GM21619 (cell line): ENCODE measurements around the gene UTF1.

ENCODE experiments used
- ATAC-seq: cut with Tn5 transposase; IDR thresholded peaks from one replicate; pipeline ENCODE4 v1.9.1; 2021; ENCODE audit not compliant: unreplicated experiment

UTF1 gene

DNA sequence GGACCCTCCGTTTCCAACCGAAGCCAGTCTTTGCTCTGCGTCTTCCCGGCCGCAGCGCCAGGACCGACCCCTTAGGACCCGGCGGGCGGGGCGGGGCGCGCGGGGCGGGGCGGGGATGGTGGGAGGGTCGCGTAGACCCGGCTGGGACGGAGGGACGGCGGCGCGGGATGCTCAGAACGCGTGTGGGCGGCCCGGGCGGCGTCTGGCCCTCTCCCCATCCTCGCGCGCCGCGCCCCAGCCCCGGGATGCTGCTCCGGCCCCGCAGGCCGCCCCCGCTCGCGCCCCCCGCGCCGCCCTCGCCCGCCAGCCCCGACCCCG lies at the start of gene UTF1:
Gene UTF1, plus strand, starts transcription at position 174 of the 318 bp plus-strand sequence. Its CDS starts 72 bp downstream, at position 246.
- ATAC-seq, result no peak

DNA sequence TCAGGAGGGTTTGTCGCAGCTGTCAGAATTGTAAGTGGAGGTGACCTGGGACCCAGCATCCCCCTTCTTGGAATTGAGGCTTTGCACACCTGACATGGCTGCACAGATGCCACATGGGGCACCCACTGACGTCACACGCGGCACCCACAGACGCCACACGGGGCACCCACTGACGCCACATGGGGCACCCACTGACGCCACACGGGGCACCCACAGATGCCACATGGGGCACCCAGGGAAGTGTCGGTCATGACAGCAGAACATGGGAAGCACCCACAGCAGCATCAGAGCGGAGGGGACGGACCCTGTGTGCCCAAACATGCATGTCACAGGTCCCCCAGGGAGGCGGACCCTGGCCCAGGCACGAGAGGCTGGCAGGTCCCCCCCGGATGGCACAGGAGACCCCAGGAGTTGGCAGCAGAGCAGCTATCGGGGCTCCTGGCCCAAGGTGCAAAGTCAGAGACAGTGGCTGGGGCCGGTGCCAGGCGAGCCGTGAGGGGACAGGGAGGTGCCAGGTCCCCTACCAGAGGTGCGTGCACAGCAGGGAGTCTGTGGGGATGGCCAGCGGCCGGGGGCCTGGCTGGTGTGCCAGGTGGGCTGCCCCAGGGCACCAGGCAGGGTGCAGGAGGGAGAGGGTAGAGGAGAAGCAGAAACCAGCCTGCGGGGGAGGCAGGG lies 48.9 kb upstream of the UTF1 start:
- no peak for ATAC-seq

GRCh38 chr10:133182190-133182589 lies 47.8 kb upstream of the UTF1 start:
- no peak for ATAC-seq

GRCh38 chr10:133182791-133183645 lies 47.0 kb upstream of the UTF1 start:
- no peak for ATAC-seq

DNA sequence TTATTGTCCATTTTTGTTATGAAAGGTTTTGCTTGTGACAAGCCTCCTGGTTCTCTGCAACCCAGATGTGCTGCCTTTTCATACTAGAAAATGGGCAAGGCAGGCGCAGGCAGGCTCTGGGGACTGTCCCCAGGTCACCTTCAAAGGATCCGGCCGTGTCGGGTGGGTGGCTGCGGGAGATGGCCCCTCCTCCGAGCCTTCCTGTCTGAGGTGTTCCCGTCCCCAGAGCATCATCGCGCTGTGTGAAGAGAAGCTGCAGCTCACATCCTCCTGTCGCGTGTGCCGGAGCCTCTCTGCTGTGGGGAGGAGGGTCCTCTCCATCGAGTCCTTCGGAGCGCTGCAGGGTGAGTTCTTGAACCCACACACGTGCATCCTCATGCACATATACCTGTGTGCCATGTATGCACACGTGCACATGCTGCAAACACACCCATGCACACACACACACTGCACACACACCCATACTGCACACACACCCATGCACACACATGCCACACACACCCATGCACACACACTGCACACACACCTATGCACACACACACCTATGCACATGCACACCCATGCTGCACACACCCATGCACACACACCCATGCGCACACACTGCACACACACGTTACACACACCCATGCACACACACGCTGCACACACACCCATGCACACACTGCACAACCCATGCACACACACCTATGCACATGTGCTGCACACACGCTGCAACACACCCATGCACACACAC lies 46.2 kb upstream of the UTF1 start:
- ATAC-seq, result no peak

DNA sequence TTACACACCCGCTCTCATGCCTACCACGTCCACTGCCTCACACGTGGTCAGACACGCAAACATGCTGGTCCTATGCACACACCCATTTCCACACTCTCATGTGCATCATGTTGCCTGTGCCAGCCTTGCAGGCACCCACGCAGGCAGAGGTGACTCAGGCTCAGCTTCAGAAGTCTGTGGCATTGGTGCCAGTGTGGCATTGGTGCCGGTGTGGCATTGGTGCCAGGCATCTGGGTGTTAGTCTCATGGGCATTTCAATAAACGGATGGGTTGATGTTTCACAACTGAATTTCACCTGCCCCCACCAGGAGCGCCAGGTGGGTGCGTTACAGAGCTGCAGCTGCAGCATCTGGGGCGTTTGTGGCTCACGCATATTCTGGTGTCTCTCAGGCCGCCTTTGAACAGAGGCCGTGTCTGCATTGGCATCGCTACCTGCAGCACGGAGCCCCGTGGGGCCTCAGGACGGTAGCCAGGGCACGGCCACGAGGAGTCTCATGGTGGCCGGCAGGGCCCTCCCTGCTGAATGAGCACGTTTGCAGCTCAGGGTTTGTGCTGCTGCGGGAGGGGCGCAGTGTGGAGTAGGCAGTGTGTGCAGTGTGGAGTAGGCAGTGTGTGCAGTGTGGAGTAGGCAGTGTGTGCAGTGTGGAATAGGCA lies 45.3 kb upstream of the UTF1 start:
- ATAC-seq, result no peak

- no peak for ATAC-seq
Observed at GRCh38 chr10:133185421-133185820, 44.6 kb upstream of the UTF1 start.

GRCh38 chr10:133185916-133186315 lies 44.1 kb upstream of the UTF1 start:
- ATAC-seq, result no peak

DNA sequence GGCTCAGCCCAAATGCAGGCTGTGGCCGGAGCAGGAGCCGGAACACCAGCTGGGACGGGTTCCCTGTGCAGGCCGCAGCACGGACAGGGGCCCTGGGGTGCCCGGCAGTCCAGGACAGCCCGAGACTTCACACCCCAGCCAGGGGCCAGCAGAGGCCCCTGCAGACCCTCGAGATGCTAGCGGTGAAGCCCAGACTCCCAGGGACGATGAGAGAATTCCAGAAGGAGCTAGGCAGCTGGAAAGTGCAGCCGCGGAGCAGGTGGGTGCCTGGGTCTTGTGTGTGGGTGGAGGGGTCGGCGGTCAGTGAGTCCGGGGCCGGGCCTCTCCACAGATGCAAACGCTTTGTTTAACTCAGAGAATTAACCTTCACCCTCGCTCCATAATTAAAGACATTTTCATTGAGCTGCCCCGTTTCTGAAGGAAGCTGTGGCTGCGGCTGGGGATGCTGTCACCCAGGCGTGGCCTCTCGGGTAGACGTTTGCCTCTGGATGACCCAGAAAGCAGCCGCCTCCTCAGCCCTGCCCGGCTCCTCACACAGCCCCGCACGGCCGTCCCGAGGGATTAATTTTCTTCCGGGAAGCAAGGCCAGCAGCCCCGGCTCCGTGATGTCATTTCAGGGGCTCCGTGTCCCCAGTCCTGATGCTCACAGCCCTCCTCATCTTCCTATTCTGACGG lies 43.5 kb upstream of the UTF1 start:
- ATAC-seq, result no peak

- ATAC-seq, result no peak
Observed at GRCh38 chr10:133187091-133187905, 42.7 kb upstream of the UTF1 start.

- no peak for ATAC-seq
Observed at GRCh38 chr10:133187906-133188681, 41.9 kb upstream of the UTF1 start.

DNA sequence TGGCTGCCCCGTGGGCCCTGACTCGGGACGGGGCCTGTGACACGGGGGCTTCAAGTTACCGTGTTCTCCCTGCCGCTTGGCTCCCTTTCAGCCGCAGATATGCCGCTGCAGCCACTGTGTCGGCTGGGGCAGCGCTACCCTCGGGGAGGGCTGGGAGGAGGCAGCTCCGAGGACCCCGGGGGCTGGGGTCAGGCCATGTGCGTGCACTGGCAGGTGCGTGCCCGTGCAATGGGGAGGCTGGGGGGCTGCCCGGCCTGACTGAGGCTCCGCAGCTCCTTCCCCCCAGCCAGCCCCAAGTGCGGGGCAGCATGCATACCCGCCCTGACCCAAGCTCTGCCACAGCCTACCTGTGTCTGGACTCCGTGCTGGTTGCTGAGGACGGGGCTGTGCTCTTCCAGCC lies 40.8 kb upstream of the UTF1 start:
- ATAC-seq, result no peak

DNA sequence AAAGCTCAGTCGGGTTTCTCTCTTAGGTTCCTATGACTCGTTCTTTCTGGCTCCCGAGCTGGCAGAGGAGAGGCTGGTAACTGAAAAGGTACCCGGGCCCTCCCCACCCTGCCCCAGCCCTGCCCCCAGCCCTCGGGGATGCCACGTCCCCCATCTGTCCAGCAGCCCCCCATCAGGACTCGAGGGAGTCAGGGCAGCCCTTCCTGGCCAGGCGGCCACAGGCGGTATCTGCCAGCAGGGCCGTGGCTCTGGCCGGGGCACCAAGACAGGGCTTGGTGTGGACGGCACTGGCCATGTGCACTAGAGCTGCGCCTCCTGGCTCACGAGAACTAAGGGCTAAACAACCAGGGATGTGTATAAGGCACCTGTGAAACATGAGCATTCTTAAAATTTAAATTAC lies 40.3 kb upstream of the UTF1 start:
- ATAC-seq, result no peak

- no peak for ATAC-seq
Observed at GRCh38 chr10:133190225-133190624, 39.8 kb upstream of the UTF1 start.

DNA sequence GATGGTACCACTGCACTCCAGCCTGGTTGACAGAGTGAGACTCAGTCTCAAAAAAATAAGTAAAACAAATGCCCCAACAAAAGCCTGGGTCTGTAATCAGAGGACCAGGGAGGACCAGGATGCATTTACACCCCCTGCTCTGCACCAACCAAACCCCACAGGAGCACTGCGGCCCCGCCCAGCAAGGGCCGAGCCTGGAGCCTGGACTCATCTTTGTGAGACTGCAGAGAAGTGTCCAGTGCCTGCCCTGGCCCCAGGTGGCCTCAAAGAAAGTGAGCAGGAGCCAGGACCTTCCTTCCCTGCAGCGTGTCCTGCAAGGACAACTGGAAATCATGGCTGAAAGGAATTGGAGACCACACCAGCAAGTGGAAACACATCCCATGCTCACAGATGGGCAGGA lies 38.4 kb upstream of the UTF1 start:
- no peak for ATAC-seq

DNA sequence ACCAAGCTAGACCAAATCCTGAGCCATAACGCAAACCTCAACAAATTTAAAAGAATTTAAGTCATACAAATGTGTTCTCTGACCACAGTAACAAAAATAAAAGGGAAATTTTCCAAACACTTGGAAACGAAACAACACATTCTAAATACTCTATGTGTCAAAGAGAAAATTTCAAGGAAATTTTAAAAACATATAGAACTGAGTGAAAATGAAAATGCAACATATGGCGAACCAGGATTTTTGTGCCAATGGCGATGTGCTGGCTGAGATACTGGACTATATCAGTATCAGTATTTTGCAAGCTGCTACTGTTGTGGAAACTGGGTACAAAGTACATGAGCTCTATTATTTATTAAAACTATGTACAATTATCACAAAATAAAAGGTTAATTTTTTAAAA lies 35.9 kb upstream of the UTF1 start:
- no peak for ATAC-seq

DNA sequence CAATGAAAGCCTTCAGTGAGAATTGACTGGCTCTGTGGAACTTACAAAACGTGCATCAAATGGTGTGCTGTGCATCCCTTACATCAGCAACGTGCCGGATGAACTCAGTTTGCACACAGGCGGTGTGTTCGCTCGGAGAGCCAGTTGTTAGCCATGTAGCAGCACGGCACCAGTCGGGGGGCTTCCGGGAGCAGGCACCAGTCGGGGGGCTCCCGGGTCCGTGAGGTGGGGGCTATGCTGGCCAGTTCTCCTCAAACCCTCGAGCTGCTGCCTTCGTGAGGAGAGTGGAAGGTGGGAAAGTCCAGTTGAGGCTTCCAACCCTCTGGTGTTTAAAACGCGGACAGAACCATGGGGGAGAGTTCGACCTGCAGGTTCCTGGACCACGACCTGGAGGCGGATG lies 34.9 kb upstream of the UTF1 start:
- no peak for ATAC-seq

GRCh38 chr10:133195611-133196010 lies 34.4 kb upstream of the UTF1 start:
- no peak for ATAC-seq

- no peak for ATAC-seq
Observed at GRCh38 chr10:133196221-133196915, 33.6 kb upstream of the UTF1 start.
